Heart left ventricle (tissue), 13 donors: ENCODE results near the gene AIFM1.

Source experiments
- CTCF ChIP-seq, 12 donors: fragments of 200-600 bp; sonication (generic) in 4 of 12; IDR thresholded peaks; one replicate each; pipeline versions ENCODE4 v1.5.0 to v1.8.0; 2018 to 2022; ENCODE audit warnings: antibody characterized with exemption in 12 of 12, mild to moderate bottlenecking in 5 of 12
- POLR2A ChIP-seq, 2 donors: fragments of 450-650 bp; IDR thresholded peaks; one replicate each; pipeline ENCODE4 v1.6.1; 2017; ENCODE audit warnings: antibody characterized with exemption in 2 of 2, mild to moderate bottlenecking in 2 of 2, moderate library complexity in 2 of 2
- donor health status: ischemic (EF 13 %, LVEDD 7.1; RV severe dilation, severe dysfunction).
- donor health status: DM: no; HTN: yes; CAD: no.
- donor health status: DM: no; HTN: no; CAD: no.
- donor health status: ischemic (EF 25% LVEDD 6.9; RV normal size, moderate dysfunction).
- donor health status: ischemic (EF 25% LVEDD 5.7; RV mildly dilated, moderate dysfunction).
- donor health status: ischemic (EF 35%, LVEDD 5.7; RV mildly dilated, moderate dysfunction).
- donor health status: nonischemic (EF 11% LVEDD 7.7; RV severe dilation, severe dysfunction).
- donor health status: DM: yes; HTN: yes; CAD: no.
- donor health status: PGD.
- donor health status: ischemic (EF 29% LVEDD 5.4; RV normal size, mild dysfunction).
- donor health status: nonischemic (EF 23%, LVEDD 6.1; RV moderate dilation, normal function).

GRCh38 chrX:130147631-130148030 lies 18.0 kb downstream of the AIFM1 start:
- TF ChIP-seq CTCF (IDR thresholded peaks at IDR 0.05) (no peak), POLR2A (IDR thresholded peaks at IDR 0.05) (no peak)
